ENCODE results near the gene KHNYN.

DNA sequence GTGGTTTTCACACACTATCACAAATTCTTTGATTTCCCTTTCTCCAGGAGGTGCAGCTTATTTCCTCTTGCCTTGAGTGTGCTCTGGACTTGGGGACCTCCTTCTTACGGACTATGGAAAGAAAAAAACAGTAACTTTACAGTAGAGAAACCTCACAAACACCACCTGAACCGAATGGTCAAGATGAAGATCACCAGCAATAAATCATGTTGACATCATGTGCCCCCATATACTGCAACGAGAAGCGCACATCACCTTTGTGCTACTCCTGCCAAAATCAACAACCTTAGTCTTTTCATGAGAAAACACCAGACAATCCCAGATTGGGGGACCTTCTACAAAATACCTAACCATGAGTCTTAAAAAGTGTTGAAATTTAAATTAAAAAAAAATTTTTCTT lies 44.2 kb upstream of the KHNYN start:
- TF ChIP-seq TAF1 (IDR thresholded peaks at IDR 0.05; ENCODE audit: low read depth) (no peak), CEBPB (IDR thresholded peaks at IDR 0.05) (no peak), NFIC (IDR thresholded peaks at IDR 0.05) (no peak), TCF12 (IDR thresholded peaks at IDR 0.05; ENCODE audit: low read depth) (no peak)

All from Ishikawa (cell line).